Stimulated activated CD8-positive, alpha-beta memory T cell treated with anti-CD3 and anti-CD28 coated beads, Interleukin-12 subunit alpha, Interleukin-12 subunit beta, amount 100 ng/mL, for 24 hours (primary cell): ENCODE results near the gene PBX1.
"Not testable (repeated sequence)": the region's sequence is repeated elsewhere in the genome, so short reads cannot be mapped to it uniquely, and the experiment has no call there.

Experiments
- DNase-seq: peaks from one replicate; pipeline ENCODE4 v3.0.0-alpha.2; 2020; ENCODE audit errors: extremely low read depth

Gene PBX1

DNA sequence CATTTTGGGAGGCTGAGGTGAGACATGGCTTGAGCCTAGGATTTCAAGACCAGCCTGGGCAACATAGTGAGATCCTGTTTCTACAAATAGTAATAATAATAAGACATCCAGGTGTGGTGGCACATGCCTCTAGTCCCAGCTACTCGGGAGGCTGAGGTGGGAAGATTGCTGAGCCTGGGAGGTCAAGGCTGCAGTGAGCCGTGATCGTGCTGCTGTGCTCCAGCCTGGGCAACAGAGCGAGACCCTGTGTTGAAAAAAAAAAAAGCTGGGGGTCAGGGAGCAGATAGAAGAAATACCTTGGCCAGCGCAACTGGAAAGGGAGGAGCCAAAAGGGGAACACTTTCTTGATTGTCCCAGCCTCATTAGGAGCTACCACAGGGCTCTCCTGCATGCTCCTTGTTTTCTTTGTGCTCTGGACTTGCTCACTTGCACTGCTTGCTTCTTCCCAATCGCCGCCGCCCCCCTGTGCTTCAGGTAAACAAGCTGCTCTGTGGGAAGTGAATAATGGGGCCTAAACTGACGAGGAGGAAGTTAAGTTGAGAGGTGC, 31.1 kb downstream of the PBX1 start:
- DNase-seq = no peak

- DNase-seq = no peak
Observed at GRCh38 chr1:164590592-164590991, 31.6 kb downstream of the PBX1 start.

GRCh38 chr1:164591858-164592257, 32.9 kb downstream of the PBX1 start:
- no peak for DNase-seq

DNA sequence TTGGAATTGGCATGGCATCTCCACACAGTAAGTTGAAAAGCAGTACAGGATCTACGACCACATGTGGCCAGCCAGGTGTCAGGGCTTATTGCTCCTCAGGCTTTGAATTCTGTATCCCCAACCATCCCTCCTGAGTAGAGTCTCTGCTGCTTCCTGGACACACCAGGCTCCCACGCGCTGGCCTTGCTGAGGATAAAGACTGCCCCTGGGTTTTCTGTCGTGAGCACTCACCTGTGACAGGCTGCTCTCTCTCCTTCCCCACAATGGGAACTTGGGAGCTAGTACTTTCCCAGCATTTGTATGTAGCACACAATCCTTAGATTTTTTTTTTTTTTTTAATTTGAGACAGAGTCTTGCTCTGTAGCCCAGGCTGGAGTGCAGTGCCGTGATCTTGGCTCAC, 33.6 kb downstream of the PBX1 start:
- DNase-seq = no peak

DNA sequence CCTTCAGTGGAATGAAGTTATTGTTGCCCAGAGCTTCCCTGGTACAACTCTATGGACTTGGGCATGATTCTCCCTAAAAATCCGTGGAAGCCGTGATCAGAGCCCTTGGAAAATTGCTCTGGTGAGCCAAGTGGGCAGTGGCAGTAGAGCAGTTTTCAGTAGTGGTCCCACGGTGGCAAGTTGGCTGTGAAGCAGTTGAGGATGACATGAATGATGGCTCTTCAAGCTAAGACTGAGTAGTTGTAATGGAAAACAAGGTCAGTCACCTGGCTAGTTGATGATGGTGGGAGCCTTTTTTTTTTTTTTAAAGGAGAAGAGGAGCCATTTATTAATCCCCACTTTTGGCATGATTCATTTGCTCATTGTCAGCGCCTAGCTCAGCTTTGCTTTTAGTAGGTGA, 36.2 kb downstream of the PBX1 start:
- no peak for DNase-seq

DNA sequence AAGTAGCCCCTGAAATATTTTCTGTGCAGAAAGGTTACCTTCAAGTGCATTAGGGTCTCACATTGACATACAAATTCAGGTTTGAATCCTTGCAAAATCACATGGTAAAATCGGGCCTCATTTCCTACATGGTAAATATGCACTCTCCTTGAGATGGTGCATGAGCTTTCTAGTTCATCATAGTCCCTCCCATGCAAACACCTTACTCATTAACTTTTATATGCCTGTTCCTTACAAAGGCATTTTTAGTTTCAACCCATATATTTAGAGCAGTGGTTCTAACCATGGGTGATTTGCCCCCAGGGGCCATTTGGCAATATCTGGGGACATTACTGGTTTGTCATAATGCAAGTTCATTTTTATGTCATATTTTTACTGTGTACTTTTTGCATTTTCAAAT, 37.2 kb downstream of the PBX1 start:
- no peak for DNase-seq

DNA sequence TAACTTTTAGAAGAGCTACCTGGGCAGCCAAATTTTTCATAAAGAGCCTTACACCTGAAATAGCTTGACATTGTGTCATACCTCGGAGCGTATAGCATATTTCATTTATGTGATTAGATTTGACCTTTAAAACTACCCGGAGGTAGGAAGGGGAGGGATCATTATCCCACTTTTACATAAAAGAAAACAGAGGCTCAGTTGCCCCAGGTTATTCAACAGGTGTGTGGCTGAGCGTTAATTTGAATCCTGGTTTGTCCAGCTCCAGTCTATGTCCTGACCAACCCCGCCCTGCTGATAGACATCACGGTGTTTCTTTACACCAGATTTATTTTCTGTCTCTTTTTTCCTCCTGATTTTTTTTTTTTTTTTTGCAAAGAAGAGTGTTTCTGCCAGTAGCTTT, 39.7 kb downstream of the PBX1 start:
- DNase-seq = no peak

GRCh38 chr1:164599272-164599671, 40.3 kb downstream of the PBX1 start:
- no peak for DNase-seq

- DNase-seq = no peak
Observed at GRCh38 chr1:164601399-164602100, 42.6 kb downstream of the PBX1 start.

- no peak for DNase-seq
Observed at GRCh38 chr1:164602101-164602422, 43.1 kb downstream of the PBX1 start.

DNA sequence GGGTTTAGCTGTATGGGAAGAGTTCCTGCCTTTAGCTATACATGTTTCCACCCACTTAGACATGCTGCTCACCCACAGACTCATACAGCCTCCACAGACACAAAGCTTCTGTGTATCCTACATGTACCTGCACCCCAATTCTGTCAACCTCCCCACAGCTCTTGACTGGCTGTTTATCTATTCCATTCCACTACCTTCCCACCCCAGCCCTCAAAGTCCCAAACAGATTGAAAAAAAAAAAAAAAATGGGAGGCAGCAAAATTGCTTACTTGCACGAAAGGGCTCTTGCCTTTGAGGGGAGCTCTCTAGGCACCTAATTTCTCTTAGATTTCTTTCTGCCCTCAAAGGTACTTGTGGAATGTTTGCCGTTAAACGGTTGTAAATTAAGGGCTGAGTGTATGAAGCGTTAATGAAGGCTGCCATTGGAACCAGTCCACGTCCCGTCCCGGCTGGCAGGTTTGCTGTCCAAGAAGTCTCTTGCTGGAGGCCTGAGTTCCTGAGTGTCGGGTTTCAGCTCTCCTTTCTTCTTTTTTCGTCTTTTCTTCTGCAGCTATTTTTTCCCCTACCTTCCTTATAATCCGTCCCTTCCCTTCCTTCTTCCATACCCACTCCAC, 43.6 kb downstream of the PBX1 start:
- no peak for DNase-seq

- not testable (repeated sequence) for DNase-seq
Observed at GRCh38 chr1:164603805-164604204, 44.8 kb downstream of the PBX1 start.

- no peak for DNase-seq
Observed at GRCh38 chr1:164604541-164604940, 45.6 kb downstream of the PBX1 start.

- DNase-seq = no peak
Observed at GRCh38 chr1:164605254-164606091, 46.5 kb downstream of the PBX1 start.

DNA sequence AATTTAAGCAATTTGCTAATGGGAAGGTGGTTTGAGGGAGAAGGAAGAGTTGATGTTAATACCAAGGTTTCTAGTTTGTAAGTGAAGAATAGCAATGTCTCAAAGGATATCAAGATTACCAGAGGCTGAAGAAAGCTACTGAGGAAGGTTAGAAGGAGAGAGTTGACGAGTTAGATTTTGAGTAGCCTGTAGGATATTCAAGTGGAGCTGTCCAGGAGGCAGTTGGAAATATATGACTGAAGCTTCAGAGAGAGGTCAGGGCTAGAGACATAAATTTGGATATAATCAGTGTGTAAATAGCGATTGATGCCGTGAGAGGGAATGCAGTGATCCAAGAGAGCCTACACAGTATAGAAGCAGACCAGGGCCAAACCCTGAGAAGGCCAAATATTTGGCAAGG, 48.4 kb downstream of the PBX1 start:
- DNase-seq = no peak

- no peak for DNase-seq
Observed at GRCh38 chr1:164608651-164609057, 49.7 kb downstream of the PBX1 start.

- DNase-seq = no peak
Observed at GRCh38 chr1:164609089-164609488, 50.1 kb downstream of the PBX1 start.

DNA sequence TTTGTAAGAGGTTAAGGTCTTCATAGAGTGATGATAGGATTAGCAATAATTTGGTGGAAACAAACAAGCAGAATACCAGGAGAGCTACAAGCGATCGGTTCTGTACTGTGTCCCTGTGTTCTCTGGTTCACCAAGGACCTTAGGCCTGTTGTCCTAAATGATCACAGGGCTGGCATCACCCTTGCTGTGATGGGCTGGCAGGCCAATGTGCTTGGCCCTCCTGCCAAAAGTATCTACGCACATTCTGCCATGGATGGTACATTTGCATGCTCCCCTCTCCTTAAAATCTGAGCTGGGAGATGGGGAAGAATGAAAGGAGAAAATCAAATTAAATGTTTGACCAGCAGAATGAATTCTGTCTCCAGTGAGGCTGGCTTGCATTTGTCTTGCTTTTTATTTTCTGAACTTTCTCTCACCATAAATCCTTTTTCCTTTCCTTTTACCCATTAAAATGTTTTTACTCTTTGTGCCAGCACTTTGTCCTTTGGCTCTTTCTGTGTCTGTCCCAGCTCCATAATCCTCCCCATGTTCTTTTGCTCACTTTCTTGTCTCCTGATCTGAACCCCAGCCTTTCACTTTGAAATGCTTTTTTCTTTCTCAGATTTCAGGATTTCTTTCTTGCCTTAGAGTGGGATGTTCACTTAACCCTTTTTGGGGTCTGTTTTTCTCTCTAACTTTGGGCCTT, 51.7 kb downstream of the PBX1 start:
- no peak for DNase-seq

DNA sequence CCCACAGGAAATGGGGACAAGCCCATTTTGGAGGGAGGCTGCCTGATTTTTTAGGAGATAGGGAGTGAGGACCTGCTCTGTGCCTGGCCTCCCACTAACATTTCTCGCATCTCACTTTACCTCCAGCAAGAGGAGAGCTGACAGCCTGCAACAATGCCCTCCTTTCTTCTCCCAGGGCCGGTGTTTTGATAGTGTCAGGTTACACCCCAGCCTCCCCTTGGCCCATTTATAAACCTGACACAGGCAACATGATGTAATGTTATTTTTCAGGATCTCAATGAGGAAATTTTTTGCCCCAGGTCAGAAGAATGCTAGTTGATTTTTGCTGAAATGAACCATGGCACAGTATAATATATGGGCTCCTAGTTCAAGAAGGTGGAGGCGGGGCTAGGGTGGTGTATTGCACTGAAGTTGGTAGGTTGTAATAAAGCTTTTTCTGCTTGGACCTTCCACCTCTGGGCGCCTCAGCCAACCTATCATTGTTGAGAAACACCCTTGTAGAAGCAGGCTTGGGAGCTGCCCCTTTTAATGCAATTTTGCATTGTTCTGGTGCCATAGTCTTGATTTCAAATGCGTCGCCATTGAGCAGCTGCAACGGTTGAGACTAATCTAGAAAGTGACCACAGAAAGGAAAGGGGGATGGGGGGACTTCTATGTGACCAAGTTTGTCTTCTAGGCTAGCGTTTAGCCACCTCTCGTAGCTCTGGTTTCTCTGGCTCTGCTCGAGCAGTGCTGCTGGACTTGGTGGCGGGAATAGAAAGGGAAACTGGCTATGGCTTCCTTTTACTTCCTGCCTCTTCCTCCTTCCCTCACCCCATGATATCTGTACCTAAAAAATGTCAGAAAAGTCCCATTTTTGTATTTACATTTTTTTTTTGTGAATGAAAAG, 53.0 kb downstream of the PBX1 start:
- DNase-seq = no peak

GRCh38 chr1:164613176-164613575, 54.2 kb downstream of the PBX1 start:
- DNase-seq = no peak

DNA sequence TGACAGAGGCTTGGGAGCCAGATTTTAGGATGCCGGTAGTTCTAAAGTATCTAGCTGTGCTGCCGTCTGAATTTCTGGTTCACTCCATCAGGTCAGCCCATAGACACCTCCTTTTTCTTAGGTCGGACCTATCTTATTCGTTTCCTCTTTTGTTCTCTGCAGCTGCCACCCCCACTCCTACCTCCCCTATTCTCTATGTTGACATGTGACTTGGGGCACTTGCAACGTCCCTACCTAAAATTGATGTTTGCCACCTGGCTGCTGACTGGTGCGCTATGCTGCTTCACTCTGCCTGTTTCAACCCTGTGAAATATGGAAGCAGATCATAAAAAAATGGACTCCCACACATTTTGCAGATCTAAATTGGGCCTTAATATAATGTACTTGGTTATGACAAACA, 55.3 kb downstream of the PBX1 start:
- DNase-seq = no peak
